ENCODE measurements around the gene AMBRA1. TPM values are rescaled to one million over a fixed set of nuclear protein-coding genes. Genes with fewer than 3 reads are reported as not detected.
"Not testable (repeated sequence)": the region's sequence is repeated elsewhere in the genome, so short reads cannot be mapped to it uniquely, and the experiment has no call there.

Gene AMBRA1
- total RNA-seq, 1 donor from 2014 or later: 33.9 TPM

GRCh38 chr11:46522682-46523281, 71.0 kb downstream of the AMBRA1 start:
- TF ChIP-seq, protein P1, sequence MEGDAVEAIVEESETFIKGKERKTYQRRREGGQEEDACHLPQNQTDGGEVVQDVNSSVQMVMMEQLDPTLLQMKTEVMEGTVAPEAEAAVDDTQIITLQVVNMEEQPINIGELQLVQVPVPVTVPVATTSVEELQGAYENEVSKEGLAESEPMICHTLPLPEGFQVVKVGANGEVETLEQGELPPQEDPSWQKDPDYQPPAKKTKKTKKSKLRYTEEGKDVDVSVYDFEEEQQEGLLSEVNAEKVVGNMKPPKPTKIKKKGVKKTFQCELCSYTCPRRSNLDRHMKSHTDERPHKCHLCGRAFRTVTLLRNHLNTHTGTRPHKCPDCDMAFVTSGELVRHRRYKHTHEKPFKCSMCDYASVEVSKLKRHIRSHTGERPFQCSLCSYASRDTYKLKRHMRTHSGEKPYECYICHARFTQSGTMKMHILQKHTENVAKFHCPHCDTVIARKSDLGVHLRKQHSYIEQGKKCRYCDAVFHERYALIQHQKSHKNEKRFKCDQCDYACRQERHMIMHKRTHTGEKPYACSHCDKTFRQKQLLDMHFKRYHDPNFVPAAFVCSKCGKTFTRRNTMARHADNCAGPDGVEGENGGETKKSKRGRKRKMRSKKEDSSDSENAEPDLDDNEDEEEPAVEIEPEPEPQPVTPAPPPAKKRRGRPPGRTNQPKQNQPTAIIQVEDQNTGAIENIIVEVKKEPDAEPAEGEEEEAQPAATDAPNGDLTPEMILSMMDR (IDR thresholded peaks at IDR 0.05): no peak
- DNase-seq (no peak), ATAC-seq (peak; percentile 25)
- Histone ChIP-seq H3K27me3 (no peaks in the 10 kb centered on the region), H3K27ac (no peak overlapping the region), H3K9me3 (no peaks in the 10 kb centered on the region), H3K4me1 (peaks cover 3% of the 10 kb centered on the region), H3K36me3 (no peaks in the 10 kb centered on the region), H3K4me3 (no peak overlapping the region)
- intact Hi-C loops (cut with DNase I): no loop called here

GRCh38 chr11:46521961-46522681, 71.7 kb downstream of the AMBRA1 start:
- DNase-seq (no peak), ATAC-seq (peak; percentile 82)
- TF ChIP-seq, protein P1 (IDR thresholded peaks at IDR 0.05): no peak
- Histone ChIP-seq H3K36me3 (no peaks in the 10 kb centered on the region), H3K4me1 (peaks cover 3% of the 10 kb centered on the region), H3K27me3 (no peaks in the 10 kb centered on the region), H3K4me3 (no peak overlapping the region), H3K27ac (no peak overlapping the region), H3K9me3 (no peaks in the 10 kb centered on the region)
- intact Hi-C loops (cut with DNase I): no loop called here

DNA sequence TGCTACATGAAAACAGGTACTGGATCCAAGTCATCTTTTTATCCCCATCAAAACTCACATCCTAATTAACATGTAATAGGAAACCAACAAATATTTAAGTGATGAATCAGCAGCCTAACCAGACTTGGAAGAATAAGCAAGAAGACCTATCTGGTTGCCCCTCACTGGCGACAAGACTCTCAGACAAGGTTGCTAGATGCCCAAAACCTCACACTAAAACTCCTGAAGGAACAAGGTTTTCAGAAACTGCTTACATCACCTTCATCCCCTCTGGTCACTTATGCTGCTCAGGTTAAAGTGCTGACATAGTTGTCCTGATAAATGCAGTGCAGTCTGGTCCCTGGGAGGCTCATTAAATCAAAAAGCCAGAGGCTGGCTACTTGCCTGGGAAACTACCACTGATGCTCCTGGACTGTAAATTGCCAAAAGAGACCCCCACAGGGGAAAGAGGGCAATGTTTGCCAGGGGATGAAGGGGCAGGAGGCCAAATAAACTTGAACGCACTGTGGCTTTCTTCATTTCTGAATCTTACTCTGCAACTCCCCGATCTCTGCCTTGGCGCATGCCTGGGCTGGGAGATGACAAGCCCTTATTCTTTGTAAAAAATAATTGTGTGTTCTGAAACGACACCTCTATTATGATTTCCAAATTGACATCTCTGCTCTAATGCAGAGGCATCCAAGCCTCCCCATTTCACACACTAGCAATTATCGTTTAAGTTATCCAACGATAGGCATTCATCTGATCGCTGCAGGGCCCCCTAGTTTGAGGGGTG, 72.7 kb downstream of the AMBRA1 start:
- ATAC-seq (no peak), DNase-seq (no peak)
- H3K4me3 ChIP-seq: no peak overlapping the region
- TF ChIP-seq, protein P1 (IDR thresholded peaks at IDR 0.05): no peak
- H3K4me1 ChIP-seq: peaks cover 3% of the 10 kb centered on the region
- H3K36me3 ChIP-seq: no peaks in the 10 kb centered on the region
- no peaks in the 10 kb centered on the region for H3K9me3 ChIP-seq
- intact Hi-C loops (cut with DNase I): no loop called here
- H3K27me3 ChIP-seq: no peaks in the 10 kb centered on the region
- H3K27ac ChIP-seq: no peak overlapping the region

DNA sequence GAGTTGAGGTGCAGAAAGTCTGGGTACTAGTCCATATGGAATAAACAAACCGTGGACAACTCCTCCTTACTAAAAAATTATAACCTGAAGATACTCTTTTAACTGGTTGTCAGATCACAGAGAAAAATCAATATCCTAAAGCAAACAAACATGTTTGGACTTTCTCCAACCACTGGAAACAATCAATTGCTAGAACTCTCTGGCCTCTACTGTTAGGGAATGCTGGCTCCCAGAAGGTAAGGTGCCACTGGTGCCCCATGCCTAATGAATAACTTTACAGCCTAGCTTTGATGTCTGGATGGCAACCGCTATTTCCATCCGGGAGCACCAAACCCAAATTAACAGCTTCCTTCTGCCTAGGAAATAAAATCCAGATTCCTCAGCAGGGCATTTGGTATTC, 74.5 kb downstream of the AMBRA1 start:
- intact Hi-C loops (cut with DNase I): no loop called here
- DNase-seq (no peak), ATAC-seq (no peak)
- Histone ChIP-seq H3K4me3 (no peak overlapping the region), H3K9me3 (no peaks in the 10 kb centered on the region), H3K27ac (no peak overlapping the region), H3K36me3 (no peaks in the 10 kb centered on the region), H3K4me1 (peaks cover 6% of the 10 kb centered on the region), H3K27me3 (no peaks in the 10 kb centered on the region)
- TF ChIP-seq, protein P1 (IDR thresholded peaks at IDR 0.05): no peak

DNA sequence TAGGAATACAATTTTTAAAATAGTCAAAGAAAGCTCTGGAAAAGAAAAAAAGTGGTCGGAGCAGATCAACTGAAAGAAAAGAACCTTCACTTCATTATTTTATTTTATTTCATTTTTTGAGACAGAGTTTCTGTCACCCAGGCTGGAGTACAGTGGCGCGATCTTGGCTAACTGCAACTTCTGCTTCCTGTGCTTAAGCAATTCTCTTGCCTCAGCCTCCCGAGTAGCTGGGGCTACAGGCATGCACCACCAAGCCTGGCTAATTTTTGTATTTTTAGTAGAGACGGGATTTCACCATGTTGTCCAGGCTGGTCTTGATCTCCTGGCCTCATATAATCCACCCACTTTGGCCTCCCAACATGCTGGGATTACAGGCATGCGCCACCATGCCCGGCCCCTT, 74.9 kb downstream of the AMBRA1 start:
- H3K27ac ChIP-seq; intact Hi-C loops (cut with DNase I); H3K4me3 ChIP-seq; H3K36me3 ChIP-seq; DNase-seq; H3K9me3 ChIP-seq; H3K27me3 ChIP-seq; H3K4me1 ChIP-seq: not testable (repeated sequence)
- peak; percentile 59 for ATAC-seq

GRCh38 chr11:46514370-46514769, 79.5 kb downstream of the AMBRA1 start:
- TF ChIP-seq, protein P1 (IDR thresholded peaks at IDR 0.05): no peak
- DNase-seq: no peak
- Histone ChIP-seq H3K36me3 (peaks cover 4% of the 10 kb centered on the region), H3K4me3 (no peak overlapping the region), H3K27me3 (no peaks in the 10 kb centered on the region), H3K9me3 (no peaks in the 10 kb centered on the region), H3K4me1 (peaks cover 8% of the 10 kb centered on the region), H3K27ac (no peak overlapping the region)
- ATAC-seq: no peak
- intact Hi-C loops (cut with DNase I): no loop called here

Measured in upper lobe of right lung (tissue), 1 donor.